RWPE2 (cell line): ENCODE measurements around the gene TRIM37.

Experiments
- ATAC-seq: fragments of 200-7000 bp; cut with Tn5 transposase; 3 replicates; pipeline ENCODE4 v1.9.1; 2021; ENCODE audit warnings: low read depth
- DNase-seq: peaks from one replicate; pipeline ENCODE4 v3.0.0-alpha.2; 2020; ENCODE audit warnings: low spot score
- H3K27ac ChIP-seq: fragments of 450-650 bp; 2 replicates; pipeline ENCODE4 v1.5.1; 2017; ENCODE audit warnings: mild to moderate bottlenecking; ENCODE audit not compliant: poor library complexity, severe bottlenecking
- H3K27me3 ChIP-seq: fragments of 250-450 bp; sonication (Bioruptor Pico); 2 replicates; pipeline ENCODE4 v1.5.1; 2021; ENCODE audit warnings: mild to moderate bottlenecking, moderate library complexity; ENCODE audit not compliant: insufficient read depth, poor library complexity, severe bottlenecking
- H3K36me3 ChIP-seq: fragments of 250-450 bp; sonication (Bioruptor Pico); 2 replicates; pipeline ENCODE4 v1.5.1; 2020; ENCODE audit warnings: low read depth, mild to moderate bottlenecking, moderate library complexity
- H3K4me1 ChIP-seq: fragments of 250-450 bp; sonication (Bioruptor Pico); 2 replicates; pipeline ENCODE4 v1.5.1; 2021; ENCODE audit warnings: mild to moderate bottlenecking, moderate library complexity; ENCODE audit not compliant: insufficient read depth, poor library complexity, severe bottlenecking
- H3K4me3 ChIP-seq: fragments of 250-450 bp; sonication (Bioruptor Pico); 2 replicates; pipeline ENCODE4 v1.5.1; 2021; ENCODE audit warnings: mild to moderate bottlenecking, moderate library complexity; ENCODE audit not compliant: severe bottlenecking
- H3K9me3 ChIP-seq: fragments of 250-450 bp; sonication (Bioruptor Pico); 2 replicates; pipeline ENCODE4 v1.5.1; 2021; ENCODE audit warnings: mild to moderate bottlenecking, moderate library complexity; ENCODE audit not compliant: severe bottlenecking
- TF ChIP-seq, protein P1 (sequence below): fragments of 450-650 bp; IDR thresholded peaks from one replicate; pipeline ENCODE4 v1.5.1; 2017; ENCODE audit warnings: mild to moderate bottlenecking, moderate library complexity; ENCODE audit not compliant: poor library complexity, severe bottlenecking

The TRIM37 gene

GRCh38 chr17:59069856-59070255, 36.8 kb downstream of the TRIM37 start:
- ATAC-seq = no peak
- no peaks in the 10 kb centered on the region for H3K27me3 ChIP-seq
- no peak overlapping the region for H3K4me3 ChIP-seq
- DNase-seq = no peak
- TF ChIP-seq, protein P1, sequence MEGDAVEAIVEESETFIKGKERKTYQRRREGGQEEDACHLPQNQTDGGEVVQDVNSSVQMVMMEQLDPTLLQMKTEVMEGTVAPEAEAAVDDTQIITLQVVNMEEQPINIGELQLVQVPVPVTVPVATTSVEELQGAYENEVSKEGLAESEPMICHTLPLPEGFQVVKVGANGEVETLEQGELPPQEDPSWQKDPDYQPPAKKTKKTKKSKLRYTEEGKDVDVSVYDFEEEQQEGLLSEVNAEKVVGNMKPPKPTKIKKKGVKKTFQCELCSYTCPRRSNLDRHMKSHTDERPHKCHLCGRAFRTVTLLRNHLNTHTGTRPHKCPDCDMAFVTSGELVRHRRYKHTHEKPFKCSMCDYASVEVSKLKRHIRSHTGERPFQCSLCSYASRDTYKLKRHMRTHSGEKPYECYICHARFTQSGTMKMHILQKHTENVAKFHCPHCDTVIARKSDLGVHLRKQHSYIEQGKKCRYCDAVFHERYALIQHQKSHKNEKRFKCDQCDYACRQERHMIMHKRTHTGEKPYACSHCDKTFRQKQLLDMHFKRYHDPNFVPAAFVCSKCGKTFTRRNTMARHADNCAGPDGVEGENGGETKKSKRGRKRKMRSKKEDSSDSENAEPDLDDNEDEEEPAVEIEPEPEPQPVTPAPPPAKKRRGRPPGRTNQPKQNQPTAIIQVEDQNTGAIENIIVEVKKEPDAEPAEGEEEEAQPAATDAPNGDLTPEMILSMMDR = no peak
- peaks cover 2% of the 10 kb centered on the region for H3K4me1 ChIP-seq
- H3K27ac ChIP-seq = no peak overlapping the region
- H3K9me3 ChIP-seq = no peaks in the 10 kb centered on the region
- peaks cover 86% of the 10 kb centered on the region for H3K36me3 ChIP-seq

DNA sequence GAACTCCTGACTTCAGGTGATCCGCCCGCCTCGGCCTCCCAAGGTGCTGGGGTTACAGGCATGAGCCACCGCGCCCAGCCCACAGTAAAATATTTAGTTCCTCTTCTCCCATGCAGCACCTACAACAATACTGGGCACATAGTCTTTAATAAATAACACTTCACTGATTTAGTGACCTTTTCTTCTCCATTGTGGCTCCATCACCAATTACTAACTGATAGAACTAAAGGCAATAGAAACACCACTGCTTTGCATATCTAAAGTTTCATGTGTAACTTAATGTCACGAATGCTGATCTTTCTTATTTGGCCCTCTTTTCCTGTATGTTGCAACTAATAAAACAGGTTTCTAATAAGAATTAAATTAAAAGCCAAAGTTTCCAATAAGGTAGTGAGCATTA, 38.9 kb downstream of the TRIM37 start:
- Histone ChIP-seq H3K9me3 (no peaks in the 10 kb centered on the region), H3K27ac (no peak overlapping the region), H3K4me3 (no peak overlapping the region), H3K4me1 (no peaks in the 10 kb centered on the region), H3K27me3 (no peaks in the 10 kb centered on the region), H3K36me3 (peaks cover 86% of the 10 kb centered on the region)
- DNase-seq (no peak), ATAC-seq (no peak)
- TF ChIP-seq, protein P1 = no peak

GRCh38 chr17:59067340-59067739, 39.3 kb downstream of the TRIM37 start:
- Histone ChIP-seq H3K4me3 (no peak overlapping the region), H3K4me1 (no peaks in the 10 kb centered on the region), H3K27ac (no peak overlapping the region), H3K36me3 (peaks cover 86% of the 10 kb centered on the region), H3K9me3 (no peaks in the 10 kb centered on the region), H3K27me3 (no peaks in the 10 kb centered on the region)
- TF ChIP-seq, protein P1 = no peak
- ATAC-seq (no peak), DNase-seq (no peak)

DNA sequence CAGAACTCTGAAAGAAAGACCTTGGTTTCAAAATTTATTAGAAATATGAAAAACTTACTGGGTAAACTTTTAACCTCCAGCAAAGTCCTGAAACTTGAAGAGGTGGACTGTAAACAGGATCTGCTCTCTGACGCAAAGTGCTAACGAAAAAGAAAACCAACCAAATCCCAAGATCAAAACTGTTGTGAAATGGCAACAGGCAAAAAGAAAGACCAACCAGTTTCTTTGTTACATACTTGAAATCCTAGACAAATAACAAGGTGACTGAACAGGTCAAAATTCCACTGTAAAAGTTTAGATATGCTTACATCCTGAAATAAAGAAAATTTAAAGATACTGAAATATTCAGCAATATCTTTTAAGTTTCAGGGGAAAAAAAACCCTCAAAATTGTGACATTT, 44.2 kb downstream of the TRIM37 start:
- DNase-seq = no peak
- Histone ChIP-seq H3K27me3 (no peaks in the 10 kb centered on the region), H3K4me1 (no peaks in the 10 kb centered on the region), H3K4me3 (no peak overlapping the region), H3K9me3 (no peaks in the 10 kb centered on the region), H3K36me3 (peaks cover 84% of the 10 kb centered on the region), H3K27ac (no peak overlapping the region)
- no peak for ATAC-seq
- TF ChIP-seq, protein P1 = no peak

GRCh38 chr17:59056857-59057256, 49.8 kb downstream of the TRIM37 start:
- peaks cover 90% of the 10 kb centered on the region for H3K36me3 ChIP-seq
- ATAC-seq = no peak

More at GRCh38 chr17:59056857-59057256, 49.8 kb downstream of the TRIM37 start:
- Histone ChIP-seq H3K27me3 (no peaks in the 10 kb centered on the region), H3K4me3 (no peak overlapping the region), H3K27ac (no peak overlapping the region), H3K9me3 (no peaks in the 10 kb centered on the region), H3K4me1 (no peaks in the 10 kb centered on the region)
- TF ChIP-seq, protein P1 = no peak
- DNase-seq = no peak
